Stimulated activated CD8-positive, alpha-beta memory T cell treated with anti-CD3 and anti-CD28 coated beads, Interleukin-2, amount 100 ng/mL, for 1 hour (primary cell): ENCODE data around the gene TEK.
"Not testable (repeated sequence)": the region's sequence is repeated elsewhere in the genome, so short reads cannot be mapped to it uniquely, and the experiment has no call there.

Experiments used
- DNase-seq, 2 donors: peaks; one replicate each; pipeline ENCODE4 v3.0.0-alpha.2; 2020; ENCODE audit warnings: low read depth in 2 of 2

TEK gene

GRCh38 chr9:27108981-27109541 is at the start of gene TEK:
TEK (plus strand) TSS chr9:27109225; CDS start chr9:27109591, 366 bp downstream.
- DNase-seq: no peak

- no peak for DNase-seq
Observed at GRCh38 chr9:27059412-27059811, 49.6 kb upstream of the TEK start.

- DNase-seq: no peak
Observed at GRCh38 chr9:27059907-27060306, 49.1 kb upstream of the TEK start.

GRCh38 chr9:27065288-27065687 is 43.7 kb upstream of the TEK start:
- no peak for DNase-seq

GRCh38 chr9:27073841-27074728 is 34.9 kb upstream of the TEK start:
- no peak for DNase-seq

- DNase-seq: no peak
Observed at GRCh38 chr9:27078685-27079084, 30.3 kb upstream of the TEK start.

GRCh38 chr9:27085456-27085855 is 23.6 kb upstream of the TEK start:
- no peak for DNase-seq

GRCh38 chr9:27086818-27087680 is 22.0 kb upstream of the TEK start:
- DNase-seq: no peak

- DNase-seq: no peak
Observed at GRCh38 chr9:27088981-27089380, 20.0 kb upstream of the TEK start.

- DNase-seq: no peak
Observed at GRCh38 chr9:27089706-27090105, 19.3 kb upstream of the TEK start.

GRCh38 chr9:27090231-27090630 is 18.8 kb upstream of the TEK start:
- no peak for DNase-seq

GRCh38 chr9:27090711-27091110 is 18.3 kb upstream of the TEK start:
- no peak for DNase-seq

GRCh38 chr9:27092496-27092895 is 16.5 kb upstream of the TEK start:
- DNase-seq: not testable (repeated sequence)

- not testable (repeated sequence) for DNase-seq
Observed at GRCh38 chr9:27093384-27094067, 15.5 kb upstream of the TEK start.

- DNase-seq: no peak
Observed at GRCh38 chr9:27094640-27095298, 14.3 kb upstream of the TEK start.

- DNase-seq: no peak
Observed at GRCh38 chr9:27107241-27107640, 1.8 kb upstream of the TEK start.

- no peak for DNase-seq
Observed at GRCh38 chr9:27109621-27110020, 596 bp downstream of the TEK start.

GRCh38 chr9:27110181-27110580 is 1.2 kb downstream of the TEK start:
- DNase-seq: no peak

GRCh38 chr9:27112235-27112634 is 3.2 kb downstream of the TEK start:
- no peak for DNase-seq

GRCh38 chr9:27117489-27118135 is 8.6 kb downstream of the TEK start:
- no peak for DNase-seq

GRCh38 chr9:27118916-27119315 is 9.9 kb downstream of the TEK start:
- no peak for DNase-seq
